ENCODE measurements around the gene VAMP2. TPM values are rescaled to one million over a fixed set of nuclear protein-coding genes. Genes with fewer than 3 reads are reported as not detected.

VAMP2 gene
- total and polyA plus RNA-seq, 9 of the 15 experiments (the other 6 are each of a cell fraction or from before 2014, with no cell fraction given) = 2.3 to 31.8 (median 6.0) TPM

DNA sequence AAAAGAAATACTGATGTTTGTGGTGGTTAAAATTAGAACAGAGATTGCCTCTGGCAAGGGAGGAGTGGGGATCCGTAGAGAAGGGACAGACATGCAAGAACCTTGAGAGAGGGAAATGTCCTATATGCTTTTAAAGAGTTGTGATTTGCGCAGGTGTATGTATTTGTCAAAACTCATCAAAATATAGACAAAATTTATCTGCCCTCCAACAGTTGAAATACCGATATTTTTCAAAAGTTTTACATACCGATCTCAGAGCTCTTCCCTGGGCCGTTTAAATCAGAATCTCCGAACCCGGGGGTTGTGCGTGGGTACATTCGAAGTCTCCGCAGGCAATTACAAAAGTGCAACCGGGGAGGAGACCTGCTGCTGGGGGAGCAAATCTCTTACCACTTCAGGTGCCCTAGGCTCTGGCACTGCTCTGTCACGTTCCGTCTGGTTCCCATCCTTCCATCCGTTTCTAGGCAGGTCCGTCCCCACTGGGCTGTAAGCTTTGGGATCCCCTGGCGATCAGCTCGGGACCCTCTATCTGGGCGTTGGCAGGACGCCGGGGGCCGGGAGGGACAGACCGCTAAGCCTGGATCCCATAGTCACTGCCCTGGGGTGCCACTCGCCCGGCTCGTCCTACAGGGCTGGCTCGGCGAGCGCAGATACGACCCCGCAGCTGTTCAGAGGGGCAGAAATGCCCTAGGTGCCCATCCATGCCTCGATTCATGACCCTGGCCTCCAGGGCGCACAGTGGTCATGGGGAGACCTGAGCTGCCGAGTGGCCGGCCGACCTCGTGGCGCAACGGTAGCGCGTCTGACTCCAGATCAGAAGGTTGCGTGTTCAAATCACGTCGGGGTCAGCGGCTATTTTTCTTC is 23.1 kb upstream of the VAMP2 start (continued):
- TF ChIP-seq, protein P1, sequence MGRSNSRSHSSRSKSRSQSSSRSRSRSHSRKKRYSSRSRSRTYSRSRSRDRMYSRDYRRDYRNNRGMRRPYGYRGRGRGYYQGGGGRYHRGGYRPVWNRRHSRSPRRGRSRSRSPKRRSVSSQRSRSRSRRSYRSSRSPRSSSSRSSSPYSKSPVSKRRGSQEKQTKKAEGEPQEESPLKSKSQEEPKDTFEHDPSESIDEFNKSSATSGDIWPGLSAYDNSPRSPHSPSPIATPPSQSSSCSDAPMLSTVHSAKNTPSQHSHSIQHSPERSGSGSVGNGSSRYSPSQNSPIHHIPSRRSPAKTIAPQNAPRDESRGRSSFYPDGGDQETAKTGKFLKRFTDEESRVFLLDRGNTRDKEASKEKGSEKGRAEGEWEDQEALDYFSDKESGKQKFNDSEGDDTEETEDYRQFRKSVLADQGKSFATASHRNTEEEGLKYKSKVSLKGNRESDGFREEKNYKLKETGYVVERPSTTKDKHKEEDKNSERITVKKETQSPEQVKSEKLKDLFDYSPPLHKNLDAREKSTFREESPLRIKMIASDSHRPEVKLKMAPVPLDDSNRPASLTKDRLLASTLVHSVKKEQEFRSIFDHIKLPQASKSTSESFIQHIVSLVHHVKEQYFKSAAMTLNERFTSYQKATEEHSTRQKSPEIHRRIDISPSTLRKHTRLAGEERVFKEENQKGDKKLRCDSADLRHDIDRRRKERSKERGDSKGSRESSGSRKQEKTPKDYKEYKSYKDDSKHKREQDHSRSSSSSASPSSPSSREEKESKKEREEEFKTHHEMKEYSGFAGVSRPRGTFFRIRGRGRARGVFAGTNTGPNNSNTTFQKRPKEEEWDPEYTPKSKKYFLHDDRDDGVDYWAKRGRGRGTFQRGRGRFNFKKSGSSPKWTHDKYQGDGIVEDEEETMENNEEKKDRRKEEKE (IDR thresholded peaks at IDR 0.05; ENCODE audit: borderline replicate concordance in 1 of 2, control insufficient read depth in 1 of 2, low read depth in 2 of 2, low read length in 1 of 2) = no peak
- TF ChIP-seq ESRRA (IDR thresholded peaks at IDR 0.05; ENCODE audit: borderline replicate concordance, low read depth) (no peak), ZNF121 (CRISPR knock-in tag; conservative IDR thresholded peaks at IDR 0.05) (no peak), CHD1 (IDR thresholded peaks at IDR 0.05; ENCODE audit: low read length) (no peak), MTA1 (IDR thresholded peaks at IDR 0.05; ENCODE audit: borderline replicate concordance) (no peak), BRD4 (IDR thresholded peaks at IDR 0.05) (0 out of 2 replicates have a peak, but pooled peaks have one; percentile 9), COPS2 (conservative IDR thresholded peaks at IDR 0.05) (no peak), HIVEP1 (CRISPR knock-in tag; IDR thresholded peaks at IDR 0.05) (no peak), GABPB2 (CRISPR knock-in tag; conservative IDR thresholded peaks at IDR 0.05) (no peak), TOE1 (IDR thresholded peaks at IDR 0.05; ENCODE audit: borderline replicate concordance) (no peak), TOE1 (CRISPR knock-in tag; IDR thresholded peaks at IDR 0.05; ENCODE audit: borderline replicate concordance, low read depth) (peak; percentile 81; the same call in 1 of the 2 replicates), HDAC8 (tag; IDR thresholded peaks at IDR 0.05) (no peak), ZFPM2 (CRISPR knock-in tag; IDR thresholded peaks at IDR 0.05) (no peak), HDAC2 (IDR thresholded peaks at IDR 0.05) (no peak), FOXK1 (CRISPR knock-in tag; IDR thresholded peaks at IDR 0.05; ENCODE audit: borderline replicate concordance) (no peak), CBX8 (IDR thresholded peaks at IDR 0.05; ENCODE audit: borderline replicate concordance, extremely low read depth, low read depth, low read length, poor library complexity, severe bottlenecking) (no peak), ARNT (IDR thresholded peaks at IDR 0.05) (no peak), CHD2 (IDR thresholded peaks at IDR 0.05; ENCODE audit: low read depth, low read length) (no peak), HMG20B (CRISPR knock-in tag; IDR thresholded peaks at IDR 0.05) (no peak), EGR1 (conservative IDR thresholded peaks at IDR 0.05) (no peak), NCOA2 (IDR thresholded peaks at IDR 0.05; ENCODE audit: partially characterized antibody in 2 of 2) (no peak), SMARCA5 (IDR thresholded peaks at IDR 0.05) (no peak)
- TF ChIP-seq, protein P2, sequence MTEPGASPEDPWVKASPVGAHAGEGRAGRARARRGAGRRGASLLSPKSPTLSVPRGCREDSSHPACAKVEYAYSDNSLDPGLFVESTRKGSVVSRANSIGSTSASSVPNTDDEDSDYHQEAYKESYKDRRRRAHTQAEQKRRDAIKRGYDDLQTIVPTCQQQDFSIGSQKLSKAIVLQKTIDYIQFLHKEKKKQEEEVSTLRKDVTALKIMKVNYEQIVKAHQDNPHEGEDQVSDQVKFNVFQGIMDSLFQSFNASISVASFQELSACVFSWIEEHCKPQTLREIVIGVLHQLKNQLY (CRISPR knock-in tag; conservative IDR thresholded peaks at IDR 0.05) = no peak
- TF ChIP-seq, protein P3, sequence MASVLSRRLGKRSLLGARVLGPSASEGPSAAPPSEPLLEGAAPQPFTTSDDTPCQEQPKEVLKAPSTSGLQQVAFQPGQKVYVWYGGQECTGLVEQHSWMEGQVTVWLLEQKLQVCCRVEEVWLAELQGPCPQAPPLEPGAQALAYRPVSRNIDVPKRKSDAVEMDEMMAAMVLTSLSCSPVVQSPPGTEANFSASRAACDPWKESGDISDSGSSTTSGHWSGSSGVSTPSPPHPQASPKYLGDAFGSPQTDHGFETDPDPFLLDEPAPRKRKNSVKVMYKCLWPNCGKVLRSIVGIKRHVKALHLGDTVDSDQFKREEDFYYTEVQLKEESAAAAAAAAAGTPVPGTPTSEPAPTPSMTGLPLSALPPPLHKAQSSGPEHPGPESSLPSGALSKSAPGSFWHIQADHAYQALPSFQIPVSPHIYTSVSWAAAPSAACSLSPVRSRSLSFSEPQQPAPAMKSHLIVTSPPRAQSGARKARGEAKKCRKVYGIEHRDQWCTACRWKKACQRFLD (CRISPR knock-in tag; IDR thresholded peaks at IDR 0.05) = no peak
